ENCODE results near the gene INHBE. TPM values are rescaled to one million over a fixed set of nuclear protein-coding genes. Genes with fewer than 3 reads are reported as not detected.
"Not testable (repeated sequence)": the region's sequence is repeated elsewhere in the genome, so short reads cannot be mapped to it uniquely, and the experiment has no call there.

The INHBE gene
- total and polyA plus RNA-seq, 9 donors = not detected

- H3K27me3 ChIP-seq = no peaks in the 10 kb centered on the region
- intact Hi-C loops (cut with DNase I) = no loop called here
- DNase-seq = no peak
- TF ChIP-seq POLR2A (IDR thresholded peaks at IDR 0.05) = no peak
- no peak for TF ChIP-seq EP300 (IDR thresholded peaks at IDR 0.05)
- TF ChIP-seq CTCF (IDR thresholded peaks at IDR 0.05) = no peak
- H3K4me3 ChIP-seq = no peak overlapping the region
- H3K9me3 ChIP-seq = no peaks in the 10 kb centered on the region
- H3K27ac ChIP-seq = no peak overlapping the region
- H3K36me3 ChIP-seq = no peaks in the 10 kb centered on the region
- 84 to 85% (median 85%) methylated on average over 9 of the region's 9 CpGs for WGBS, 3 donors
- H3K4me1 ChIP-seq (ENCODE audit: insufficient read depth) = no peaks in the 10 kb centered on the region
Measured at GRCh38 chr12:57418255-57418654, 36.9 kb upstream of the INHBE start.

GRCh38 chr12:57419495-57419894, 35.6 kb upstream of the INHBE start:
- intact Hi-C loops (cut with DNase I) = no loop called here
- H3K36me3 ChIP-seq = no peaks in the 10 kb centered on the region
- H3K4me1 ChIP-seq (ENCODE audit: insufficient read depth) = no peaks in the 10 kb centered on the region
- H3K9me3 ChIP-seq = no peaks in the 10 kb centered on the region
- WGBS, 3 donors = 95 to 98% (median 95%) methylated on average over 2 of the region's 2 CpGs
- DNase-seq = no peak
- no peak overlapping the region for H3K4me3 ChIP-seq
- H3K27me3 ChIP-seq = no peaks in the 10 kb centered on the region
- H3K27ac ChIP-seq = no peak overlapping the region
- TF ChIP-seq POLR2A (IDR thresholded peaks at IDR 0.05) (no peak), CTCF (IDR thresholded peaks at IDR 0.05) (no peak)

- H3K4me3 ChIP-seq = no peak overlapping the region
- no peaks in the 10 kb centered on the region for H3K36me3 ChIP-seq
- no peaks in the 10 kb centered on the region for H3K27me3 ChIP-seq
- no peaks in the 10 kb centered on the region for H3K9me3 ChIP-seq
- intact Hi-C loops (cut with DNase I) = no loop called here
- TF ChIP-seq POLR2A (IDR thresholded peaks at IDR 0.05) = no peak
- no peak for TF ChIP-seq CTCF (IDR thresholded peaks at IDR 0.05)
- TF ChIP-seq EP300 (IDR thresholded peaks at IDR 0.05) = no peak
- no peak for DNase-seq
- H3K4me1 ChIP-seq (ENCODE audit: insufficient read depth) = no peaks in the 10 kb centered on the region
- H3K27ac ChIP-seq = no peak overlapping the region
- 94 to 99% (median 97%) methylated on average over 5 of the region's 5 CpGs for WGBS, 3 donors
Measured at GRCh38 chr12:57420482-57420881, 34.6 kb upstream of the INHBE start.

GRCh38 chr12:57426948-57427347, 28.2 kb upstream of the INHBE start:
- WGBS, 3 donors = 90 to 94% (median 94%) methylated on average over 10 of the region's 10 CpGs
- H3K27me3 ChIP-seq; intact Hi-C loops (cut with DNase I); DNase-seq; H3K4me1 ChIP-seq (ENCODE audit: insufficient read depth); H3K9me3 ChIP-seq; H3K4me3 ChIP-seq; H3K27ac ChIP-seq; H3K36me3 ChIP-seq: not testable (repeated sequence)

GRCh38 chr12:57428965-57429364, 26.1 kb upstream of the INHBE start:
- Histone ChIP-seq H3K27ac (no peak overlapping the region), H3K27me3 (no peaks in the 10 kb centered on the region), H3K4me3 (no peak overlapping the region), H3K9me3 (no peaks in the 10 kb centered on the region), H3K4me1 (ENCODE audit: insufficient read depth) (peaks cover 3% of the 10 kb centered on the region), H3K36me3 (no peaks in the 10 kb centered on the region)
- peak in 1 of 5 donors; percentile 15 for DNase-seq
- intact Hi-C loops (cut with DNase I) = no loop called here
- TF ChIP-seq POLR2A (IDR thresholded peaks at IDR 0.05) (no peak), CTCF (IDR thresholded peaks at IDR 0.05) (no peak), EP300 (IDR thresholded peaks at IDR 0.05) (no peak)
- WGBS, 3 donors = 73 to 81% (median 76%) methylated on average over 6 of the region's 6 CpGs

Measured in ovary (tissue), 9 donors.